Bone marrow (tissue), 2 donors: ENCODE data around the gene ATP13A2.
"Not testable (repeated sequence)": the region's sequence is repeated elsewhere in the genome, so short reads cannot be mapped to it uniquely, and the experiment has no call there.

Experiments used
- DNase-seq, 2 donors: peaks; one replicate each; lab custom pipeline; 2025; lab: John Stamatoyannopoulos, UW

Gene ATP13A2

DNA sequence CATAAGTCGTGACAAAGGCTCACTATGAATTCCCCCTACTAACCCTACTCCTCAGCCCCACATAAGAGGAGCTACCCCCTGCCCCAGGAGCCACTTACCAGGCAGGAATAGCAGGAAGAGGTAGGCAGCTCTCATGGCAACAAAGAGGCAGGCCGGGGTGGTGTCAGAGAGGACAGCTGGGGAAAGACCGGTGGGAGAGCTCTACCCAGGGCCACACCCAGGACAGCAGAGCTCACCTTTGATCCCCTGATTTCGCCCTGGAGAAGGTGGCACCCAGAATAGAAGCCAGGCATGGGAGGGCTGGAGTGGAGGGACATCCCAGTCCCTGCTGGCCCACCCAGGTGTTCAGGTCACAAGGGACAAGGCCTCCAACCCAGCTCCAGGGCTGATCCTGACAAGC lies 33.6 kb downstream of the ATP13A2 start:
- DNase-seq: no peak

DNA sequence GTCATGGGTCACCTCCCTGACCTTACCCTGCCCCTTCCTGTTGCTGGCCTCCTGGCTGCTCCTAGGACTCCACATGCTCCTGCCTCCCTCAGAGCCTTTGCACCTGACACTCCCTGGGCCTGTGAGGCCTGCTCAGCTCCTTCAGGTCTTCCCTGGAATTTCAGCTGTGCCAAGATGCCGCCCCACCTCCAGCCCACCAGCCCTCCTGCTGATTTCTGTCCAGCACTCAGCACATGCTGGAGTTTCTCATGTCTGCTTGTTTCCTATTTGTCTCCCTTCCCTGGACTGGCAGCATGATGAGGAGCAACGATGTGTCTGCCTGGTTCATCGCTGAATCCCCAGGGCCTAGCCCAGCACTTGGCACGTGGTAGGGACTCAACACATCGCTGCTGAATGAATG lies 34.4 kb downstream of the ATP13A2 start:
- DNase-seq: no peak

DNA sequence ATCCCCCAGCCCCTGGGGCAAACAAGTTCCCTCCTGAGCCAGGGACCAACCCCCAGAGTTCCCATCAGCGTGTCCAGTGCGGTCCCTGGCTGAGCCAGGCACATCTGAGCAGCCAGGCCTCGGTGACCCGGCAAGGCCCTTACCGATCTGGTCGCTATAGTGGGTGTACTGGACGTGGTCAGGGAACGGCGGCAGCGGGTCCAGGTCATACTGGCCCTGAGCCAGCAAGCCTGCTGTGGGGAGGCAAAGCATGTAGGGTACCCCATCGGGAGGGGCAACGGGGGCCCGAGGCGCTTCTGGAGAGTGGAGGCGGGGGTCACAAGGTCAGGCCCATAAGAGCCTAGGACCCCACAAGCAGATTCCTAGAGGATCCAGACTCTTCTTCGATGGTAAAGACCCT lies 34.8 kb downstream of the ATP13A2 start:
- DNase-seq: no peak

DNA sequence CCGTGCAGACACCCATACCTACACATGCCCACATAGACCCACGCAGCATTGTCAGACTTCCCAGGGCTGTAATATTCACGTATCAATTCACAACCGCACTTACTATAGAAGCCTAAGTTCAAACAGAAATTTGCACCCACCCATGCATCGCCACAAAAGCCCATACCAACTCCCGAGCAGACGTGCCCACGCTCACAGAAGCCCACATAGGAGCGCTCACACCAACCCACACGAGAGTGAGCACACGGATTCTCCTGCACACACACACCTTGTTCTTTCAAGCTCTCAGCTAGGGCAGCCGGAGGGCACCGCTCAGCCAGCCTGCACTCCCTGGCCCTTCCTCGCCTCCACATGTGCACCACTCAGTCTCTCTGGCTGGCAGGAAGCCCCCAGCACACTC lies 35.9 kb downstream of the ATP13A2 start:
- DNase-seq: no peak

DNA sequence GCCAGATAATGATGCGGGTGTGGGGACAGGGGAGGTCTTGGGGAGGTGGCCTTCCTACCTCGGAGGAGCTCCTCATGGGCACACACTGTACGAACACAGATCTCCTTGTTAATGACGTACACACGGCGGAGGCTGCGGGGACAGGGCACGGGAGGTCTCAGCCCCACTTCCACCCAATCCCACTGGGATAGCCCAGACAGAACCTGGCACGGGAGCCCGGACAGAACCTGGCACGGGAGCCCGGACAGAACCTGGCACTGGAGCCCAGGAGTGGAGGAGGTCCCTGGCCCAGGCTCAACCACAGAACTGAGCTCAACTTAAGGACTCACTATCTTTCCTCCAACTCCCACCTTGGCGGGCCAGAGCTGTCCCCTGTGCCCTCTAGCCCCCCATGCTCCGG lies 36.5 kb downstream of the ATP13A2 start:
- no peak for DNase-seq

DNA sequence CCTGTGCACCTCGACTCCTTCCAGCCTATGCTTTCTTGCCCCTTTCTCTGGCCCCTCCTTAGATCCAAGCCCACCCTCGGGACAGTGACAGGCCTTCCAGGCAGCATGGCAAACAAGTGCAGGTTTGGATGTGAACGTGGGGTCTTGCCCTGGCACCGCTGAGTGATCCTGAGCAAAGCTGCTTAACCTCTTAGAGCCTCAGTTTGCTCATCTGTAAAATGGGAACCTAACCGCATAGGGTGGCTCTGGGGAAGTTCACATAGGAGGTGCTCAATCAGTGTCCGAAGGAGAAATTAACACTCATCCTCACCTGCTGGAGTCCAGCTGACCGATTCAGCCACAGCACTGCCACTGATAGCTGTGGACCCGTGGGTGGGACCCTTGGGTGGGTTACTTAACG lies 38.5 kb downstream of the ATP13A2 start:
- no peak for DNase-seq

DNA sequence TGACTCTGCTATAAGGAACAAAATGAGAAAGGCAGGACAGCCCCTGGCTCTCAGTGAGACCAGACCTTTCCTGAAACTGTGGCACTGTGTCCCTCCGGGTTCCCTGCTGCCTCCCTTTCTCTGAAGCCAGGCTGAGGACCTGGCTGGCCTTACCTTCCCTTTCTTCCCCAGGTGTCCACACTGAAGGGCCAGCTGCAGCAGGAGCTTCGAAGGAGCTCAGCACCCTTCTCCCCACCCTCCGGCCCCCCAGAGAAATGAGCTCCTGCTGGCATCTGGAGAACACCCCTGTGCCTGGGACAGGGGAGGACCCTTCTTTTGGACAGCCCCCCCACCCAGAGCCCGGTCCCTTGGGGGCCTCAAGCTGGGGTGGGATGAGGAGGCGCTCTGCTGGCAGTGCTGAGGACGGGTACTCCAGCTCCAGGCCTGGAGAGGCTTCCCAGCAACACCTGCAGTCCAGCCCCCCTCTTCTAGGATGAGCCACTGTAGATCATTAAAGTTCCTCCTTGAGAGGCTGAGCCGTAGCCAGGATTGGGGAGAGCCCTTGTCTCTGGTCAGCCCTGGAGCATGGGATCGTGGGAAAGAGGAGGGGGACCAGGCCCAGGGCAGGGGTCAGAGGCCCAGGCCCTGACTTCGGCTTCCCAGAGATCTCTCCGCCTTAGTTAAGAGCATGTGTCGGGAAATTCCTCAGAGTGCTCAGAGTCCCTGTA lies 39.4 kb downstream of the ATP13A2 start:
- no peak for DNase-seq

DNA sequence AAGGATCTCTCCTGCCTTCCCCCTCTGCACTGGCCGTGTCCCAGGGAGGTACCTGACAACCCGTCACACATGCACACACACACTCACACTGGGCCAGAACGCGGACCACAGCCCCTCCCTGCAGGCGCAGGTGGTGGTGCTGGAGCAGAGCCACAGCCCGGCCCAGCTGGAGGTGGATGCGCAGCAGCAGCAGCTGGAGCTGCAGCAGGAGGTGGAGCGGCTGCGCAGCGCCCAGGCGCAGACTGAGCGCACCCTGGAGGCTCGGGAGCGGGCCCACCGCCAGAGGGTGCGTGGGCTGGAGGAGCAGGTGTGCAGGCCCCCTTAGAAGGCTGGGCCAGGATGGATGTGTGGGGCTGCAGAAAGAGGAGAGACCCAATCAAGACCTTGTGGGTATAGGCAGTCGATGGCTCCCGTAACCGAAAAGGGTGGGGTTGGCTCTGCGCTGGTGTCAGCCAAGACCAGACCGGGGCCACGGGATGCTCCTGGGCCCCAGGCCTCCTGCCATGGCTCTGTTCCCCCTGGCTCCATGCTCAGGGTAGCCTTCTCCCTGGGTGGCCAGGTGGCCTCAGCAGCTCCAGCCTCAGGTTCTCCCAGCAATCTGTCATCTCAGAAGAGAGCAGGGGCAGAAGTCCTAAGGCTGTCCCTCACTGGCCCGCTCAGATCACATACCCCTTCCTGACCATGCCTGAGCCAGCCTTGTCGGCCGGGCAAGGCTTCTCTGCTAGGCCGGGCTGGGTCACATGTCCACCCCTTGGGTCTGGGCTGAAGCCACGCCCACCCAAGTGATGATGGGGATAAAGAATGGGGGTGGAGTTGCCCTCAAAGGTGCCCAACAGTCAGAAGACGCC lies 40.2 kb downstream of the ATP13A2 start:
- no peak for DNase-seq

DNA sequence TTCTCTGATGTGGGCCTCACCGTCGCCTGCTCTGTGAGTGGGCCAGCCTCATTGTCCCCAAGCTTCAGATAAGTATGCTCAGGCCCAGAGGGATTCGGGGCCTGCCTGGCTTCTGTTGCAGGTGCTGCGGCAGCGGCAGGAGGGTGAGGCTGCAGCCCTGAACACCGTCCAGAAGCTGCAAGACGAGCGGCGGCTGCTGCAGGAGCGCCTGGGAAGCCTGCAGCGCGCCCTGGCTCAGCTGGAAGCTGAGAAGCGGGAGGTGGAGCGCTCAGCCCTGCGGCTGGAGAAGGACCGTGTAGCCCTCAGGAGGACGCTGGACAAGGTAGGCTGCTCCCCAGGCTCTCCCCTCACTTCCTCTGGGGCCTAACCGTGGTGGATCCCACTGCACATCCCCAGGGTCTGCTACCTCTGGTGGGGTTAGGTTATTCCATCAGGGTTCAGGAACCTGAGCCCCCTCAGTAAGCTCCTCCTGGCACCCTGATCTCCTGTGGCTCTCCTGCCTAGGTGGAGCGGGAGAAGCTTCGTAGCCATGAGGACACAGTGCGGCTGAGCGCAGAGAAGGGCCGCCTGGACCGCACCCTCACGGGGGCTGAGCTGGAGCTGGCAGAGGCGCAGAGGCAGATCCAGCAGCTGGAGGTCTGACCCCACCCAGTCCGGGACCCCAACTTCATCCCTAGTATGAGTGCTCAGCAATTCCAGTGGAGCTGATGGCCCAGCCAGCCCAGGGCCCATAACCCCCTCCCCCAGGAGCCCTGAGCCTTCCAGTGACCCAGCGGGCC lies 41.4 kb downstream of the ATP13A2 start:
- no peak for DNase-seq

DNA sequence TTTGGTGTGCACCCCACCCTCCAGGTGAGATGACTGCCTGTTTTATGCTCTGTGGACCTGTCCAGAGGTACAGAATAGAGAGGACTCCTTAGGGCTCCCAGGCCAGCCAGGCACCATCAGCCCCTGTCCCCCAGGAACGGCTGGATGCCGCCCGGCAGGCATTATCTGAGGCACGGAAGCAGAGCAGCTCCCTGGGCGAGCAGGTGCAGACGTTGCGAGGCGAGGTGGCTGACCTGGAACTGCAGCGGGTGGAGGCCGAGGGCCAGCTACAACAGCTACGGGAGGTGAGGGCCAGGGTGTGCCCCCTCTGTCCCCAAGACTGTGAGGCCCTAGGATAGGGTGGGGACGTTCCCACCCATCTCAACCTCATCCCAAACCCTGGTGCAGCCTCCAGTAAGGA lies 42.1 kb downstream of the ATP13A2 start:
- no peak for DNase-seq

DNA sequence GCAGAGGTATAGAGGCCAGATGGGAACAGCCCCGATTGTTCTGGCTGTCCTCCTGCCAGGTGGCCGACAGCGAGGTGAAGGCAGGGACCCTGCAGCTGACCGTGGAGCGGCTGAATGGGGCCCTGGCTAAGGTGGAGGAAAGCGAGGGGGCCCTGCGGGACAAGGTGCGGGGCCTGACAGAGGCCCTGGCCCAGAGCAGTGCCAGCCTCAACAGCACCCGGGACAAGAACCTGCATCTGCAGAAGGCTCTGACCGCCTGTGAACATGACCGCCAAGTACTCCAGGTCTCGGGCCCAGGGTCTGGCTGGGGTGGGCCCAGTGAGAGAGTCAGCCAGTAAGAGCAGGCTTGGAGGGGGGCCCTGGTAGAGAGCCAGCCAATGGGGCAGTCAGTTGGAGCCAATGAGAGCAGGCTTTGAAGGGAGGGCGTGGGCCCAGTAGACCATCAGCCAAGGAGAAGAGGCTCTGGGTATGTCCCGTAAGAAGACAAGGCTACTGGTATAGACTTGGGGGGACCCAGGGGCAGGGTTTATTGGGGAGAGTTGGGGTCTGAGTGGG lies 42.6 kb downstream of the ATP13A2 start:
- no peak for DNase-seq

DNA sequence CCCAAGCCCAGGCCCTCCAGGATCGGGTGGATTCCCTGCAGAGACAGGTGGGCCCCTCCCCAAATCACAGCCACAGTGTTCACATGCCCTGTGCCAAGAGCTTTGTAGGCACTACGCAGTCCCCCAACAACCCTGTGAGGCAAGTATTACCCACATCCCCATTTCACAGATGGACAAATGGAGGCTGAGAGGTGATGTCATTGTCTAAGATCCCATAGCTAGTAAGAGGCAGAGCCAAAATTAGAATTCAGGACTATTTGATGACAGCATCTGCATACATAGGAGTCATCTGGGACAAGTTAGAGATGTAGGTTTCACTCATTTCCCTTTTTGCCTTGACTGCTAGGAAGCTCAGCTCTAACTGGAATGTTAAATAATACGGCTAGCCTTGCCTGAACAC lies 43.4 kb downstream of the ATP13A2 start:
- no peak for DNase-seq

DNA sequence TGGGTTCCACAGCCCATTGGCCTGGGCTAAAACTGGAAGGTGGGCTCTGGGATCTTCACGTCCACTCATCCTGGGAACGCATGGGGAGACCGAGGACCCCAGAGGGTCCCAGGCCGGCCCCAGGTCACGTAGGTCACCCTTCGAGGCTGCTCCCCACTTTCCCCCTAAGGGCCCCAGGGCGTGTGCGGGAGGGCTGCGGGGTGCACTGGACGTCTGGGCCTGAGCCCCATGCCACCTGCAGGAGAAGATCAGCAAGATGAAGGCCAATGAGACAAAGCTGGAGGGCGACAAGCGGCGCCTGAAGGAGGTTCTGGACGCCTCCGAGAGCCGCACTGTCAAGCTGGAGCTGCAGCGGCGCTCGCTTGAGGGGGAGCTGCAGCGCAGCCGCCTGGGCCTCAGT lies 43.8 kb downstream of the ATP13A2 start:
- no peak for DNase-seq

DNA sequence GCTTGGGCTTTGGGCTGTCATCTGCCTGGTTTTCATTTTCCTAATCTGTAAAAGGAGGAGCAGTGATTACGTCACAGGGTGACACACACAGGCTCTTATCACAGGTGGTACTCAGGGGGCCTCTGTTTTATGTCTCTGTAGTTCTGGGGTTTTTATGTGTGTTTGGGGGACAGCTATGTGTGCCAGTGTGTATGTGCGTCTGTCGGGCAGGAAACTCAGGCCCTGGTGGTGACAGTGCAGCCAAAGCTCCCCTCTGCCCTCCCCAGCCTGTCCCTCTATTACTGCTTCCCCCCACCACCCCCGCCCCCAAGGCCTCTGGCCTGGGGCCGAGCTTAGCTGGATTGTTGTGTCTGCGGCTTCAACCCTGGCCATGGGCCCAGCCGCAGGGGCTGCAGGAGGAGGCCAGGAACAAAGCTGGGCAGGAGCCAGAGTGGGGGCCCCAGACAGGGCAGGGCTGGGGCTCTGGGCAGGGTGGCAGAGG lies 44.6 kb downstream of the ATP13A2 start:
- DNase-seq: no peak

DNA sequence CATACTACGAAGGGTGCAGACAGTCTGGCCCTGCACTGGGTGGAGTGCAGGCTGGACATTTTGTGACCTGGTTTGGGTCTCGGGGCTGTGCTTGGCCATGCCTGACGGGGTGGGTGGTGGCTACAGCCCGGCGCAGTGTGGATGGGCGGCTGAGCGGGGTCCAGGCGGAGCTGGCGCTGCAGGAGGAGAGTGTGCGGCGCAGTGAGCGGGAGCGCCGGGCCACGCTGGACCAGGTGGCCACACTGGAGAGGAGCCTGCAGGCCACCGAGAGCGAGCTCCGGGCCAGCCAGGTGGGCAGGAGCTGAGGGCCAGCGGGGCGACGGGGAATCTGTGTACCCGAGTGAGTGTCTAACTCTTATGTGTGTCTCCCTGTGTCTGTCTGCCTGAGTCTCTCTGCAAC lies 45.4 kb downstream of the ATP13A2 start:
- DNase-seq: no peak

DNA sequence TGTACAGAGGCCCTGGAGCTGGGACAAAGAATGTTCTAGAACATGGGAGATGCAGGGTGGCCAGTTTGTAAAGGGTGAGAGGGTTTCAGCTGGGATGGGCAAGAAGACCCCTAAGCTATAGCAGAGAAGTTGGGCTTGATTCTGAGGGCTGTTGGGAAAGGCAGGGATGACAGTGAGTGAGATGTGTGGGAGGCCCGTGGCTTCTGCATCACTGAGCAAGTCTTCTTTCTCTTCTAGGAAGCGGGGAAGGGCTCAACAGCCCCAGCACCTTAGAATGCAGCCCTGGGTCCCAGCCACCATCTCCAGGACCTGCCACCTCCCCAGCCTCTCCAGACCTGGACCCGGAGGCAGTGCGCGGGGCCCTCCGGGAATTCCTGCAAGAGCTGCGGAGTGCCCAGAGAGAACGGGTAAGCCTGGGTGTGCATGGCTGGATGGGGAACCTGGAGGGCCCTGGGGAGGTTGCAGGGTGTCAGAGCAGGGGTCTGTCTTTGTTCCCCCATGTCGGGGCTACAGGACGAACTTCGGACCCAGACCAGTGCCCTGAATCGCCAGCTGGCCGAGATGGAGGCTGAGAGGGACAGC lies 46.2 kb downstream of the ATP13A2 start:
- no peak for DNase-seq

DNA sequence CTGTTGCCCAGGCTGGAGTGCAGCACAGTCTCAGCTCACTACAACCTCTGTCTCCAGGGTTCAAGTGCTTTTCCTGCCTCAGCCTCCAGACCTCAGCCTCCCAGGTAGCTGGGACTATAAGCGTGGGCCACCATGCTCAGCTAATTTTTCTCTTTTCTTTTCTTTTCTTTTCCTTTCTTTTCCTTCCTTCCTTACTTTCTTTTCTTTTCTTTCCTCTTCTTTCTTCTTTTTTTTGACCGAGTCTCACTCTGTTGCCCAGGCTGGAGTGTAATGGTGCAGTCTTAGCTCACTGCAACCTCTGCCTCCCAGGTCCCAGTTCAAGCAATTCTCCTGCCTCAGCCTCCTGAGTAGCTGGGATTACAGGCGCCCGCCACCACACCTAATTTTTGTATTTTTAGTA lies 47.6 kb downstream of the ATP13A2 start:
- DNase-seq: not testable (repeated sequence)

DNA sequence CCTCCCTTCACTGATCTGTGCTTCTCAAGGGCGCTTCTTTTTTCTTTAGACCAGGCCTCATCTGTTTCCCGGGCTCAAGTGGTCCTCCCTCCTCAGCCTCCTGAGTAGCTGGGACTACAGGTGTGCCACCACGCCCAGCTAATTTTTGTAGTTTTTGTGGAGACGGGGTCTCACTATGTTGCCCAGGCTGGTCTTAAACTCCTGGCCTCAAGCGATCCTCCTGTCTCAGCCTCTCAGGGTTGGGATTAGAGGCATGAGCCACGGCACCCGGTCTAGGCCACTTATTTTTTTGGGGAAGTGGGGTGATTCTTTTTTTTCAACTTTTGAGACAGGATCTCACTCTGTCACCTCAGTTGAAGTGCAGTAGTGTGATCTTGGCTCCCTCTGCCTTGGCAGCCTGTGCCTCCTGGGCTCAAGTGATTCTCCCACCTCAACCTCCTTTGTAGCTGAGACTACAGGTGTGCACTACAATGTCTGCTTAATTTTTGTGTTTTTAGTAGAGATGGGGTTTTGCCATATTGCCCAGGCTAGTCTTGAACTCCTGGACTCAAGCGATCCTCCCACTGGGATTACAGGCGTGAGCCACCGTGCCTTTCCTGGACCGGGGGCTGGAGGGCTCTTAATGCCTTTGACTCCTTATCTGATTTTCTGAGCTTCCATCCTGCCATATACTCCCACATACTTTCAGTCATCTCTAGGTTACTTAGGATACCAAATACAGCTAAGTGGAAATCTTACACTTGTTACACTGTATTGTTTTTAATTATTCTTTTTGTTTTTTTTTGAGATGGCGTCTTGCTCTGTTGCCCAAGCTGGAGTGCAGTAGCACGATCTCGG lies 50.2 kb downstream of the ATP13A2 start:
- DNase-seq: no peak

DNA sequence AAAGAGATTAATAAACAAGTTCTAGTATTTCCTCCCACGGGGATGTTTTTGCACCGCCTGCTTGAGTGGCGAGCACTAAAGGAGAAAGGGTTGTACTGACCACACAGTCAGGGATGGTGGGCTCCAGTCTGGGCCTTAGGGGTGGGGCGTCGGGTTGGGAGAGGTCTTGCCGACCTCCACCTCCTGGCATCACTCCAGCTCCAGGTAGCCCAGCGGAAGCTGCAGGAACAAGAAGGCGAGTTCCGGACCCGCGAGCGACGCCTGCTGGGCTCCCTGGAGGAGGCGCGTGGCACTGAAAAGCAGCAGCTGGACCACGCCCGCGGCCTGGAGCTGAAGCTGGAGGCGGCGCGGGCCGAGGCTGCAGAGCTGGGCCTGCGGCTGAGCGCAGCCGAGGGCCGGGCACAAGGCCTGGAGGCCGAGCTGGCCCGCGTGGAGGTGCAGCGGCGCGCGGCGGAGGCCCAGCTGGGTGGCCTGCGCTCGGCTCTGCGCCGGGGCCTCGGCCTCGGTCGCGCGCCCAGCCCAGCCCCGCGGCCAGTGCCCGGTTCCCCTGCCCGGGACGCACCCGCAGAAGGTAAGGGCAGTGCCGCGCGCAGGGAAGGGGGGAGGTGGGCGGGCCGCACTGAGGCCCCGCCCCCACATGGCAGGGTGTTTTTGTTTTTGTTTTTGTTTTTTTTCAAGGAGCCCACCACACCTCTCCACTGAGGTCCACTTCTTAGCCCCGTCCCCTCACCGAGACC lies 51.0 kb downstream of the ATP13A2 start:
- DNase-seq: peak; percentile 16 to 20

DNA sequence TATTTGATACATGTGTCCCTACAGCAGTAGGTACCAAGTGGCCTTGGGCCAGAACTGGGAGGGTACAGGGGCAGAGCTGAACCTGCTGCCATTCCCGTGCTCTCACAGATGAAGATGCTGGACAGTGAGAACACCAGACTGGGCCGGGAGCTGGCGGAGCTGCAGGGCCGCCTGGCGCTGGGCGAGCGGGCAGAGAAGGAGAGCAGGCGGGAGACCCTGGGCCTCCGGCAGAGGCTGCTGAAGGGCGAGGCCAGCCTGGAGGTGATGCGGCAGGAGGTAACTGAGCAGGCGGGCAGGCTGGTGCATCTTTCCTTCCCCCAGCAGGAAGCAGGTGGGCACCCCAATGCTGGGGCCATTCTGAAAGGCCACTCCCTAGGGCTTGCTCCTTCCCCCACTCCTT lies 53.3 kb downstream of the ATP13A2 start:
- DNase-seq: no peak
